Fibroblast of skin of scalp (primary cell): ENCODE data around the gene PRKD2.
"Not testable (repeated sequence)": the region's sequence is repeated elsewhere in the genome, so short reads cannot be mapped to it uniquely, and the experiment has no call there.

ENCODE experiments used
- DNase-seq: peaks from one replicate; pipeline ENCODE4 v3.0.0-alpha.2; 2013

The PRKD2 gene

DNA sequence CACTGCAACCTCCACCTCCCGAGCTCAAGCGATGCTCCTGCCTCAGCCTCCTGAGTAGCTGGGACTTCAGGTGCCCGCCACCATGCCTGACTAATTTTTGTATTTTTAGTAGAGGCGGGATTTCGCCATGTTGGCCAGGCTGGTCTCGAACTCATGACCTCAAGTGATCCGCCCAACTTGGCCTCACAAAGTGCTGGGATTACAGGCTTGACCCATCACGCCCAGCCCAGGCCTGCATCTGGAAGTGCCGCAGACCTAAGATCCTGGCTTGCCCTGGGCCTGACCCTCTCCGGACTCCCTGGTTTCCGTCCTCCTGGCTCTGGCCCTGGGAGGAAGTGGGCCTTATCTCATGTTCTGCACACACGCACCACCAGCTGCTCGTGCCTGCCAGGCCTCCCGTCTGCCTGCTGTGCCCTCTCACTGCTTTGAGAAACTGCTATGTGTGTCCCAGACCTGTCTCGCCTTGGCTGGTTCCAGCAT, 87.3 kb downstream of the PRKD2 start:
- DNase-seq = no peak

DNA sequence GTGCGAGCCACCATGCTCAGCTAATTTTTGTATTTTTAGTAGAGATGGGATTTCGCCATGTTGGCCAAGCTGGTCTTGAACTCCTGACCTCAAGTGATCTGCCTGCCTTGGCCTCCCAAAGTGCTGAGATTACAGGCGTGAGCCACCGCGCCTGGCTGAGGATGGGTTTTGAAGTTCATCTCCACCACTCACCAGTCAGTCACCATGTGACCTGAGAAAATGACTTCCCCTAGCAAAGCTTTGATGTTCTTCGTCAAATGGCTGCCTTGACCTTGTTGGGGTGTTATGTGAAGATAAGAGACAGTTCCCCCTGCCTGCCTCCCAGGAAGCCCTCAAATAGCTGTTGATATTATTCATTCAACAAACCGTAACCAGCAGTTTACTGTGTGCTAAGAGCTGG, 87.9 kb downstream of the PRKD2 start:
- not testable (repeated sequence) for DNase-seq

GRCh38 chr19:46626446-46626845, 90.5 kb downstream of the PRKD2 start:
- DNase-seq = no peak

GRCh38 chr19:46625731-46626130, 91.2 kb downstream of the PRKD2 start:
- DNase-seq = no peak

- DNase-seq = peak; percentile 80
These were observed 91.8 kb downstream of the PRKD2 start, which contains the start of gene PTGIR for GRCh38 chr19:46624958-46625661. PTGIR (minus strand) TSS chr19:46625089; CDS start chr19:46624225, 864 bp downstream.
